Measurements from ENCODE around the gene EVA1B.

- TF ChIP-seq CTCF (conservative IDR thresholded peaks at IDR 0.05): no peak
- no peak for TF ChIP-seq EZH2 (IDR thresholded peaks at IDR 0.05; ENCODE audit: low read depth)
Observed at GRCh38 chr1:36297062-36297461, 26.4 kb downstream of the EVA1B start.
